Hepatocyte (in vitro differentiated cells): ENCODE data around the gene CHIT1.

Source experiments
- EZH2 ChIP-seq: fragments of 200-600 bp; sonication (generic); IDR thresholded peaks from 2 replicates; pipeline ENCODE4 v1.6.1; 2016; ENCODE audit warnings: antibody characterized with exemption, mild to moderate bottlenecking, borderline replicate concordance
- TF ChIP-seq, protein P1 (sequence below): fragments of 200-600 bp; sonication (generic); IDR thresholded peaks from 2 replicates; pipeline ENCODE4 v1.5.1; 2016; ENCODE audit warnings: antibody characterized with exemption, mild to moderate bottlenecking; ENCODE audit not compliant: poor library complexity

DNA sequence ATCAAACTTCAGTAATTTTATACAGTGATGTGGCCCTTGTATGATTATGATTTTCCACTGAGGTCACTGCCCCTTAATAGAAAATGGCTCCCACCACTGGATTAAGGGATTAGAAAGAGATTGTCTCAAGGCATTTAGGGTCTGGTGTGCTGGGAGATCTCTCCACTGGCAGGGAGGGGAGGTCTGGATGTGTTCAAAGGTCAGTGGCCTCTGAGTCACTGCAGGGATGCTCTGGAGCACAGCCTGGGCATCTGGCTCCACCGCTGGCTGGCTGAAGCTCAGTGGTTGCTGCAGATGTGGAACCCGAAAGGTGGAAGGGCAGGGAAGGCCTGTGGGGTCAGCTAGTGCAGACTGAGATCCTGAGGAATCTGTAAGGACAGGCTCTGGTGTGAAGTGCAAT, 24.7 kb downstream of the CHIT1 start:
- TF ChIP-seq, protein P1, sequence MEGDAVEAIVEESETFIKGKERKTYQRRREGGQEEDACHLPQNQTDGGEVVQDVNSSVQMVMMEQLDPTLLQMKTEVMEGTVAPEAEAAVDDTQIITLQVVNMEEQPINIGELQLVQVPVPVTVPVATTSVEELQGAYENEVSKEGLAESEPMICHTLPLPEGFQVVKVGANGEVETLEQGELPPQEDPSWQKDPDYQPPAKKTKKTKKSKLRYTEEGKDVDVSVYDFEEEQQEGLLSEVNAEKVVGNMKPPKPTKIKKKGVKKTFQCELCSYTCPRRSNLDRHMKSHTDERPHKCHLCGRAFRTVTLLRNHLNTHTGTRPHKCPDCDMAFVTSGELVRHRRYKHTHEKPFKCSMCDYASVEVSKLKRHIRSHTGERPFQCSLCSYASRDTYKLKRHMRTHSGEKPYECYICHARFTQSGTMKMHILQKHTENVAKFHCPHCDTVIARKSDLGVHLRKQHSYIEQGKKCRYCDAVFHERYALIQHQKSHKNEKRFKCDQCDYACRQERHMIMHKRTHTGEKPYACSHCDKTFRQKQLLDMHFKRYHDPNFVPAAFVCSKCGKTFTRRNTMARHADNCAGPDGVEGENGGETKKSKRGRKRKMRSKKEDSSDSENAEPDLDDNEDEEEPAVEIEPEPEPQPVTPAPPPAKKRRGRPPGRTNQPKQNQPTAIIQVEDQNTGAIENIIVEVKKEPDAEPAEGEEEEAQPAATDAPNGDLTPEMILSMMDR = no peak
- no peak for TF ChIP-seq EZH2
